Esophagus squamous epithelium (tissue), 4 donors: ENCODE results near the gene FLT1.

Experiments
- CTCF ChIP-seq, 6 experiments: fragments of 450-650 bp in 4 of 6; fragments of 200-600 bp in 2 of 6; sonication (generic) in 2 of 6; IDR thresholded peaks; one replicate each; pipeline ENCODE4 v1.5.1; 2016 to 2019; ENCODE audit warnings: antibody characterized with exemption in 6 of 6, mild to moderate bottlenecking in 4 of 6, moderate library complexity in 4 of 6
- POLR2A ChIP-seq, 4 donors: fragments of 450-650 bp; IDR thresholded peaks; one replicate each; pipeline ENCODE4 v1.6.1; 2017; ENCODE audit warnings: antibody characterized with exemption in 4 of 4, mild to moderate bottlenecking in 4 of 4, moderate library complexity in 3 of 4

GRCh38 chr13:28447989-28448388, 46.9 kb downstream of the FLT1 start:
- TF ChIP-seq CTCF (IDR thresholded peaks at IDR 0.05), result no peak
- TF ChIP-seq POLR2A (IDR thresholded peaks at IDR 0.05), result no peak
